ENCODE data around the gene MEF2D.
A peak's percentile ranks its signal among the peaks of the same experiment; 100 is the strongest.

The MEF2D gene

GRCh38 chr1:156443286-156443685, 57.3 kb downstream of the MEF2D start:
- DNase-seq (ENCODE audit: low spot score) = no peak

GRCh38 chr1:156440654-156441437, 59.7 kb downstream of the MEF2D start:
- no peak for DNase-seq (ENCODE audit: low spot score)

GRCh38 chr1:156439777-156440183, 60.8 kb downstream of the MEF2D start:
- DNase-seq (ENCODE audit: low spot score) = no peak

GRCh38 chr1:156439036-156439776, 61.4 kb downstream of the MEF2D start:
- DNase-seq (ENCODE audit: low spot score) = no peak

GRCh38 chr1:156438278-156438987, 62.1 kb downstream of the MEF2D start:
- DNase-seq (ENCODE audit: low spot score) = no peak

GRCh38 chr1:156437037-156437867, 63.3 kb downstream of the MEF2D start:
- DNase-seq (ENCODE audit: low spot score) = no peak

GRCh38 chr1:156436141-156437036, 64.2 kb downstream of the MEF2D start:
- DNase-seq (ENCODE audit: low spot score) = no peak

GRCh38 chr1:156435545-156436140, 64.9 kb downstream of the MEF2D start:
- peak; percentile 16 for DNase-seq (ENCODE audit: low spot score)

GRCh38 chr1:156434989-156435544, 65.5 kb downstream of the MEF2D start:
- DNase-seq (ENCODE audit: low spot score) = no peak

GRCh38 chr1:156433602-156434001, 67.0 kb downstream of the MEF2D start:
- DNase-seq (ENCODE audit: low spot score) = no peak

GRCh38 chr1:156433032-156433431, 67.5 kb downstream of the MEF2D start:
- DNase-seq (ENCODE audit: low spot score) = no peak

GRCh38 chr1:156432669-156433018, 67.9 kb downstream of the MEF2D start:
- no peak for DNase-seq (ENCODE audit: low spot score)

- no peak for DNase-seq (ENCODE audit: low spot score)
These were observed 68.6 kb downstream of the MEF2D start for GRCh38 chr1:156431769-156432668.

GRCh38 chr1:156431366-156431765, 69.2 kb downstream of the MEF2D start:
- no peak for DNase-seq (ENCODE audit: low spot score)

- DNase-seq (ENCODE audit: low spot score) = no peak
These were observed 69.7 kb downstream of the MEF2D start for GRCh38 chr1:156430866-156431265.

GRCh38 chr1:156430303-156430702, 70.3 kb downstream of the MEF2D start:
- DNase-seq (ENCODE audit: low spot score) = no peak

- no peak for DNase-seq (ENCODE audit: low spot score)
These were observed 71.1 kb downstream of the MEF2D start for GRCh38 chr1:156429313-156430060.

- DNase-seq (ENCODE audit: low spot score) = no peak
These were observed 71.8 kb downstream of the MEF2D start for GRCh38 chr1:156428746-156429288.
